GM21423 (cell line): ENCODE results near the gene NTRK3.

Experiments
- ATAC-seq: cut with Tn5 transposase; IDR thresholded peaks from one replicate; pipeline ENCODE4 v1.9.1; 2021; ENCODE audit warnings: mild to moderate bottlenecking, moderate library complexity; ENCODE audit not compliant: unreplicated experiment

The NTRK3 gene

DNA sequence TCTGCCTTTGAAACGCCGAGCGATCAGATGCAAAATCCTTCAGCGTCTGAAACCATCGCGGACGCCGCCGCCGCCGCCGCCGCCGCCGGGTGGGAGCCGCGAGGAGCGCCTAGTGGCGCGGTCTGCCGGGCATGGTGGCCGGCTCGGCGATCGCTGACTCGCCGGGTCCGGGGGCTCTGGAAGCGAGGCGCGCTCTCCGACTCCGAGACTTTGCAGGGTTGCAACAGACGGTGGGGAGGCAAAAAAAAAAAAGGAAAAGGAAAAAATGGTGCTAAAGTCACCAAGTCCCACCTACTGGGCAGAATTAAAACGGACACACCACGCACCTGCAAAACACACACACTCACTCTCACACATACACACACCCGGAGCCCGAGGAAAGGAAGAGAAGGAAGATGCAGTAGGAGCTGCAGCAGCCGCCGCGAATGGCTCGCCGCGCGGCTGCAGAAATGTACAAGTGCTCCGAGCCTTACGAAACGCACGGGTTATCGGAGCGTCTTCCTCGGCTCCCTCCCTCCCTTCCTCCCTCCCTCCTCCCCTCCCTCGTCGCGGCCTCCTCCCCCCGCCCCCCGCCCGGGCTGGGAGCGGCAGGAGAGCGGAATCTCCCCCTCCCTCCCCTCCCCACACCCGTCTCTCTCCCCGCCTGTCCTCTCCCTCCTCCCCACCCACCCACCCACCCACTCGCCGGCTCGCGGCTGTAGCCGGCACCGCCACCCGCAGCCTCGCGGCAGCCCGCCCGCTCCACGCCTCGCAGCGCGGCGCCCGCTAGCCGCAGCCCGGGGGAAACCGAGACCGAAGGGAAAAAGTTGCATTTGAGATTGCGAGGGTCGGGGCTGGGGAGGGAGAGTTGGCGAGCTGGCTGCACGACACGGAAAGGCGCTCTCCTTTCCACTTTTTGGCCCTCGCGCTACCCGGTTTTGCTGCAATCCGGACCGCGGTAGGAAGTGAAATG is at the start of gene NTRK3:
TSS of gene NTRK3 (minus strand) at position 461 of the 952 bp plus-strand sequence. CDS start 586 bp downstream, outside the sequence.
- ATAC-seq: no peak

DNA sequence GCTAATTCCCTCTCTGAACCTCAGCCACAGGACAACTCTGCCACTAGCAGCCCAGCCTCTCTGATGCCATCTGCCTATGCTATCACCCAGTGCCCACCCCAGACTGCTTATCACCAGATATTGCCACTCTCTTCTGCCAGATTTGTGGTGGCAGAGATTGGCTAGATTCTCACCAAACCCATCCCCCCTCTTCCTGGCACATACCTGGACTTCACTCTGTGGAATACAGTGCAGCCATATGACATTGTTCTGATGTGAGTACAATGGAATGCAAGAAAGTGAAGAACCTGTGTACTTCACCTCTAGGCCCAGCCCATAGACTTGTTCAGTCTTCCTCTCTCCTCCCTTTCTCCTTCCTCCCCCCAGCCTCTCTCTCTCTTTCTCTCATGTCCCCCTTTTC is 46.9 kb upstream of the NTRK3 start:
- no peak for ATAC-seq

DNA sequence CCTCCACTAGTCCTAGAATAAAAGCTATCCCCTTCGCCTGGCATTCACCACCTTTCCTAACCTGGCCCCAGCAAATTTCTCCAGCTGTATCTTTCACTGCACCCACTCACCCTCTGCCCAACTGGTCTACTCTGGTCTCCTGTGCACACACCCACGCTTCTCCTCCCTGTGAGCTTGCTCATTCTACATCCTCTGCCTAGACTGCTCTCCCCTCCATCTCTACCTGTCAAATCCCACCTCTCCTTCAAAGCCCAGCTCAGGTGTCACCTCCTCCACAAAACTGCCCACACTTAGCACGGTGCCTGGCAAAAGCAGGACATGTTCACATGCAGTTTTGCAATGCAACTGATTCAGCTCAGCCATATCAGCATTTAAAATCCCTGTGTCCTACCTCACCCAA is 45.8 kb upstream of the NTRK3 start:
- ATAC-seq: no peak

DNA sequence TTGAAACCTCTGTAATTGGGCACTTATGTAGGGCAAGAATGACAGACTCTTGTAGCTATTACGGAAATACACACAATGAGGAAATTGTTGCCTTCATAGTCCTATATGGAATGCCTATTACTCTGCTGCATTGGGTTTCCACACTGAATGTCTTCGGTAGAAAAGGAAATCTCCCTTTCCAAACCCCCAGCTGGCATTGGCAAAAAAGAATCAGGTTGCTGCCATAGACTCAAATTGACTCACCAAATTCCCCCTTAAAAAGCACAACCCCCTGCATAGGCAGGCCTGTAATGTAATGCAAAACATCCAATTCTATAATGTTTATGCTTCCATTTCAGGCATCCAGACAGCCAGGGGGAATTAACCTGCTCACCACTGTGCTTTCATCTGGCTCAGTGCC is 44.8 kb upstream of the NTRK3 start:
- no peak for ATAC-seq

DNA sequence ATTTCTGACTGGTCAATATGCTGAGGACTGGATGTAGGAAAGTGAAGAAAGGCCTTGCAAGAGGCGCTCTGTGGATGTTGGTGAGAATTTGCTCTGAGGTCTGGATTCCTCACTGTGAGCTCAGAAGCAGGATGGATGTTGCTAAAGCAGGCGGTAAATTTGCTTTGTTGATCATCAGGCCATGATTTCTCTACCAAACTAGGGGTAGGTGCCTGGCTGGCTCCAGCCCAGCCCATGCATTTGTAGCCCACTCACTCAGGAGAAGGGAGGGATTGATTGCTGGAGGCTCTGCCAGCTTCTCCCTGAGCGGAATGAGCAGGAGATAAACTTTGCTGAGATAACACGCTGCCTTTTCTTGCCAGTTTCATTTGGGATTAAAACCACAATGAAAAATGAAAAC is 44.3 kb upstream of the NTRK3 start:
- ATAC-seq: no peak

DNA sequence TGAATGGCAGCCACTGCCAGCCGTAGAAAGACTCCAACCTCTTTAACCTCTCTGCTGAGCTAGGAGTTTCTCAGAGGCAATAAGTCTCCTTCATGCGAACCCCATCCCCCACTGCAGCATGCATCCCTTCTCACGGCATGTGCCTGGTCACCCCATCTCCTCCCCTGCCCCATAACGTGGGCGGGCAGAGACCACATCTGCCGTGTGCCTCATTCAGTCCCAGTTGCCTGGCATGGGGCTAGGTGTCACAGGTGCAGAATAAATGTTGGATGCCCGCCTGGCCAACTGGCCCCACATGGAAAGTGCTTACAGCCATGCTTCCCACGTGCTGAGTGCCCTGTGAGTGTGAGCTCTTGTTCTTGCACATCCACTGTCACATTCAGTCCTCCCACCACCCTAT is 43.5 kb upstream of the NTRK3 start:
- ATAC-seq: no peak

DNA sequence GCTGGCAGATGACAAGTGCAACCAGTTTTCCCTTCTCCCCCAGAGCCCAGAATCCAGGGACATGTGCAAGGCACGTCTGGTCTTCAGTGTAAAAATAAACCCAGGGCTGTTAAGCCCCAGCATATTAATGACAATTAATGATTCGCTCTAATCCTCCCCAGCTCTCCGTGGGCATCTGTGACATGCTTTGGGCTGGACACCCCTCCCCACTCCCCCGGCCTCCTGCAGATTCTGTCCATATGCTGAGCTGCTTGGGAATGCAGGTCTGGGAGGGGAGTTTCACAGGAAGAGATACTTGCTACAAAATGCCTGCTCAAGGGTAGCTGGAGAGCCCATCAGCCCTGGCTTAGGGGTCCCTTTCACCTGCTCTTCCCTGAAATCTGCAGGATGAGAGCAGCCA is 43.0 kb upstream of the NTRK3 start:
- ATAC-seq: no peak

DNA sequence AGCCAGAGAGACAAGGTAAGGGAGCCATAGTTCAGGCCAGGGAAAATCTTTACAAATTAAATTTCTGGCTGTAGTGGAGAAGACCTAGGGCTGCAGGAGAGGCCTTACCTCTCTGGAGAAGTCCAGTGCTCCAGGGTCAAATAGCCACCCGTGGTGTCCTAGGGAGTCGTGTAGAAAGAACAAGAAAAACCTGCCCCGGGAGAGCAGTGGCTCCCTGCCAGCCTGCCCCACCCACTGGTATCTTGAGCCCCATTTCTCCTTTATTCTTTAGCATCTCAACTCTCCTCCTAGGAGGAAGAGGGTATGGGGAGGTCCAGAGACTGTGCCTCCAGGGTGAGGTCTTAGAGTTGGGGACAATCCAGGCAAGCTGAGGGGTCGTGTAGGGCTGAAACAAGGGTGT is 32.1 kb upstream of the NTRK3 start:
- ATAC-seq: no peak

DNA sequence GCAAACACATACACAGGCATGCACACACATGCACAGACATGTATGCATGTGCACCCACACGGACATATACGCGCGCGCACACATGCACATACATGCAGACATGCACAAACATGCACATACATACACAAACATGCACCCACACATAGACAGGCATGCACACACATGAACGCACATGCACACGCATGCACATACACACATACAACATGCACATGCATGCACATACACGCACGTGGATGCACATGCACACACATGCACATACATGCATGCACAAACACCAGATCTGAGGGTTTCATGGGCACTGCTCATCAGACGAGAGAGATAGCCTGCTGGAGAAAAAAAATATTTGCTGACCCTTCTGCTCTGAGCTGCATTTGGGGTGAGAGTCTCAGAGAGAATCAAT is 31.7 kb upstream of the NTRK3 start:
- no peak for ATAC-seq

DNA sequence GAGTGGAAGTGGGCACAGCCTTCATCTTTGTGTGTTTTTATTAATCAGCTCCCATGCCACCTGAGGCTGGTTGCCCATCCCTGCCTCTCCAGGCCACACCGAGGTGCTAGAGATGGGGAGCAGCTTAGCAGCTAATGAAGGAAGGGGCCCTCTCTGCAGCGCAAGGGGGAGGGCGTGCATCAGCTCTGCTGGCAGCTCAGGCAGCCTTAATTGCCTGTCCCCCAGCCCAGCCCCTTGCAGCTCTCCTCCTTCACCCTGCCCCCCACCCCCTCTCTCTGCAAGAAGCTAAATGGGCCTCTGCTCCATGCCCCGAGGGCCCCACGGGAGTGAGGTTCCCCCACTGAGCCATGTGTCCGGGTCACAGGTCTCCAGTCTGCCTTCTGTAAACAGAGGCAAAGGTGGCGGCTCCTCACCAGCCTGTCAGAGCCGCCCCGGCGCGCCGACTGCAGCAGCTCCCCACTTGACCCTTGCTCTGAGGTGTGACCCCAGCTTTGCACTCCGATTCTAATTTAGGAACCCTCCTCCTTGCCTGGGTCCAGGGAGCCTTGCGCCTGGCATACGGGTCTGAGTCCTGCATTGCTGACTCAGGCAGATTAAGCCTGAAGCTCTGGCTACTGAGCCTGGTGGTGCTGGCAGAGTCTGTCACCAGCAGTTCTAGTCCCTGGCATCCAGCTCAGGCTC is 27.9 kb upstream of the NTRK3 start:
- ATAC-seq: no peak

DNA sequence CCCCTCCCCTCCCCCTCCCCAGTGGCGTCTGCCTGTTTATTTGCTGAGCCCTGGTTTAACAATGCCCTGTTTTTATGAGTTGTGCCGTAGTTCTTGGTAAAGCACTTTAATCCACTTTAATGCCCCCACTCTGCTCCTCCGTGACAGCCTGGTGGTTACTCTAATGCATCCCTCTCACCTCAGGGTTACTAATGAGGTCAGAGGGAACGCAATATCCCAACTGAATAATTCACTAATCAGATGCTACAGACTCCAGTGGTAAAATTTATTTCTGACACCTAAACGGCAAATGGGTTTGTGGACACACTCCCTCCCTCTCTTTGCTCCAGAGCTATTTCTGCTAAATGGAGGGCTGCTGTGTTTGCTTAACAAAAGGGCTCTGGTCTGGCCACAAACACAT is 26.1 kb upstream of the NTRK3 start:
- no peak for ATAC-seq

DNA sequence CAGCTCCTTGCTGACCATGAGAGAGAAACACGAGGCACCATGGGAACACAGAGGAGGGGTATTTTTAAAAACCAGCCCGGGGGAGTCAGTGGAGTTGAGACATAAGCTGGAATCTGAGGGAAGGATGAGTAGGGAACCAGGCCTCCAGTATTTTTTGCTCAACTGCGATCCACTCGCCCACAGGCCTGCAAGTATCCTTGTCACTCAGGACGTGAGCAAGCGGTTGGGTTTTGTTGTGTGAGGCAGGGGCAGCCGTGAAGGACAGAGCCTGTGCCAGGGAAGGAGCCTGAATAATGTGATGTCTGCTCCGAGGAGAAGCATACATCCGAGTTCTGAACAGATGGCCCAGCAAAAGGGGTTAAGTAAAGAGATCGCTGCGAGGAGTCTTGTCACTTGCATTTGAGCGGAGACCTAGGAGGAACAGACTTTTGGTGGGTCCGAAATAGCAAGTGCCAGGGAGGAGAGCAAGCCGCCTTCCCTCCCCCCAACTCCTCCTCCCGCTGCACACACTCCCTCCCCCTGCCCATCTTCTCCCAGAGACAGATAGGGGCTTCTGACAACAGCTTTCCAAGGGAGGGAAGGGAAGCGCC is 20.4 kb upstream of the NTRK3 start:
- no peak for ATAC-seq

DNA sequence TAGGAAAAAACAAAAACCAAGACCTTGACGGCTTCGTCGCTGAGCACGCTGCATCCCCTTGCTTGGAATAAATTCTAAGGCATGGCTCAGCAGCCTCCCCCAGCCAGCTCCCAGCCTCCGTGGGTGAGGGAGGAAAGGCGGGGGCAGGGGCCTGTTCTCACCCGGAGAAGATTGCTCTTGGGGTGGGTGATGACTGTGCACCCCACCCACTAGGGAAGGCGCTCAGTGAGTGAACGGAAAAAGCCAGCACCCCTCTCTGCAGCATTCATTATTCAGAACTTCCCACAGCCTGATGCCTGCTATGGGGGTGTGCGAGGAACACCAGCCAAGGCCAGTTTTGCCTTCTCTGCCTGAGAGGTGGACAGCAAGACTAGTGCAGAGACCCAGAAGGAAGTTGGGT is 19.3 kb upstream of the NTRK3 start:
- no peak for ATAC-seq

DNA sequence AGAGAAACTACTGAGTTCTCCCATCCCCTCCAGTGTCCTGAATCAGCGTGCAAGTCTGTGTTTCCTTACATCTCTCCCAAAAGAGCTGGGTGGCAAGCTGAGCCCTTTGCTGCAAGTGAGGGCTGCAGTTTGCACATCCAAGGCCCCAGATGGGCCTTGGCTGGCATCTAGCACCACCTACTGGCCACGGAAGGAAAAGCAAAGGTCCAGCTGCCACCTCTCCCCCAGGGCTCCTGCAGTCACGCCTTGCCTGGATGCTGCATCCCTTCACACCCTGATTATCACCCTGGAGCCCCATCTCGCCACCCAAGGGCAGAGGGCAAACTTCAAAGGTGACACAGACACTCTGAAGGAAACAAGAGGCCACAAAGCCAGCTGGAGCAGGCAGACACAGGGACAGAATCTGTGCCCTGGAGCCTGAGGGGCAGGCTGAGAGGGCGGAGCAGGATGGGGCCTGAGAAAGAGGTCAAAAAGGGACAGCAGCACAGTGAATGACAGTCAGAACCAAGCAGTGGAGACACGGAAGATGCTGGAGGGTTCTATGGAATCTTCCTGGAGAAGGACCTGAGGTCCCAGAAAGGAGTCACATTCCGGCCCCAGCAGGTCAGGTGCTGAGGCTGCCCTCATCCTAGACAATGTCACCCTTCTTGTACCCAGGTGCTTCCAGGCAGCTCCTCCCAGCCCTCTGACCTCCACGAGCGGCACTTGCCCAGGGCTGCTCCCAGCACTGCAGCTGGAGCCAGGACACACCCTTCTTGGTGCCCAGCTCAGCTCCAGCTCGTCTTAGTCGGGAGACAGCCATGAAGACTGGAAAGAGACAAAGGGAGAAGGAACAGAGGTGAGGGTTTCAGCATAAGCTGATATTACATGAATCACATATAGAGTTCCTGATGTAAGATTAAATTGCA is 18.3 kb upstream of the NTRK3 start:
- peak; percentile 73 for ATAC-seq

DNA sequence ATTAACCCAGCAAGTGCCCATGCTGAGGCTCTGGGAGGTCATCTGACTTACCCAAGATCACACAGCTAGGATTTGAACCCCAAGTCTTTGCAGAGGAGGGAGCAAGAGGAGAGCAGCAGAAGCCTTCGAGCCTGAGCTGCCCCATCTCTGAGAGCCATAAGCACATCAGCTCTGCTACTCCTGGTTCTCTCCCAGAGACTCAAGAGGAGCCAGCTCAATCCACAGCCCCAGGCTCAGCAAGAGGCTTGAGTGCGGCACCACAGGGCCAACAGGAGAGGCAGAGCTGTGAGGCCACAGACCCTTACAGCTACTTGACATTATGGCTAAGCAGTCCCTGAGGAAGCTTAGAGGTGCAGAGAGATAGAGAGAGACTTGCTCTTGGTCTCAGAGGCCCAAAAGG is 15.9 kb upstream of the NTRK3 start:
- no peak for ATAC-seq

DNA sequence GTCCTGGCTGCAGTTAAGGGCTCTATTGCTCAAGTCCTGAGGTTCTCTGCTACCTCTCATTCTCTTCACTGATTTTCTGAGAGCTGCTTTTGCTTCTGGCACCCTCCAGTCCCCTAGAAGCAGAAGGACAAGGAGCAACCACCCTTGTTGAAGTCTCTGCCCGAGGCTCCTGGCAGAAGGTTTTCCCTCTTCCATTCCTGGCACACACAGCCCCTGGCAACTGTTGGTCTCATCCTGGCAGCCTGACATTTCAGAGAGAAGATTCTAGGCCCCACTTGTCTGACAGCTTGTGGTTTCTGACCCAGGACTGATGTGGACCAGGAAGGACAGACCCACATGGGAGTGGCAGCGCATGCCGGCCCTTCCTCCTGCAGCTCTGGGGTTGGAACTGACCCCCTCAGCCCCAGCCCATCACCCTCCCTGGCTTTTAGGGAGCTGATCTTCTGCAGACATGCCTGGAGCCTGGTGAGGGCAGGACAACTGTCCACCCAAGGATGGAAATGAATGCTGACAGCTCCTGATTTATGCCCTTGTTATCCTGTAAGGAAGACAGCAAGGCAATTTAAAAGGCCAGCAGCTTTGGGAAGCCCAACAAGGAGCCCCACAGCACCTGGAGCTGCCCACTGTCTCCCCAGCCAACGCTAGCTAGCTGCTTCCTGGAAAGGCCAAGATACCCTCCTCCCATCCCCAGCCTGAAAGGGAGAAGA is 13.0 kb upstream of the NTRK3 start:
- no peak for ATAC-seq

DNA sequence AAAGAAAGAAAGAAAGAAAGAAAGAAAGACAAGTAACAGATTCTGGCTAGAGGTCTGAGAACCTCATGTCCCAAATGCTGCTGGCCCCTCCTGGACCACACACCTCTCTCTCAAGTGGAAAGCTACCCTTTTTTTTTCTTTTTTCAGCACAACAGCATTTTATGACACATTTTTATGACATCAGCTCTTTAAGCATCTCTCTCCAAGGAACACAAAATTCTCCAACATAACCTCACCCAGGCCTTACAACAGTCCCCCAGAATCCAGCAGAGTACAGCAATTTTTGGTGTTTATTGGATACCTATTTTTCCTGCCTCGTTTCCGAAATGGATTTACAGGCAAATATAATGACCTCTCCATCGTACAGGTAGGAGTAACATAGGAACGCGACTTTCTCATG is 11.2 kb upstream of the NTRK3 start:
- ATAC-seq: no peak

DNA sequence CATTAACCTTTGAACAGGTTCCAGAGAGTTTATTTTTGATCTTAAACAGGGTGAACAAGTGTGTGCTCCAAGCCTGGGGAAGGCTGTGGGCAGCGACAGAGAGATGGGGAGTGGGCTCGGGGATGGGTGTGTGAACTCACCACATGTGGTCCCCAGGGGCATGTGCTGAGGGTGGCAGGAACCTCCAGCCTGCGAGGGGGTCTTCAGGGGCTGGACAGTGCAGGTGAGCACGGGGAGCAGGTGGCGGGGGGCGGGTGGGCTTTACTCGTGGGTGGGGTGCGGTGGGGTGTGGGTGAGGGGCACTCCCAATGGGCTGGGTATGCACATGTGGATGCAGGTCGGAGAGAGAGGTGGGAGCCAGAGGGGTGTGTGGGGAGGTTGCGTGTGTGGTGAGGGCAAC is 9.6 kb upstream of the NTRK3 start:
- no peak for ATAC-seq

DNA sequence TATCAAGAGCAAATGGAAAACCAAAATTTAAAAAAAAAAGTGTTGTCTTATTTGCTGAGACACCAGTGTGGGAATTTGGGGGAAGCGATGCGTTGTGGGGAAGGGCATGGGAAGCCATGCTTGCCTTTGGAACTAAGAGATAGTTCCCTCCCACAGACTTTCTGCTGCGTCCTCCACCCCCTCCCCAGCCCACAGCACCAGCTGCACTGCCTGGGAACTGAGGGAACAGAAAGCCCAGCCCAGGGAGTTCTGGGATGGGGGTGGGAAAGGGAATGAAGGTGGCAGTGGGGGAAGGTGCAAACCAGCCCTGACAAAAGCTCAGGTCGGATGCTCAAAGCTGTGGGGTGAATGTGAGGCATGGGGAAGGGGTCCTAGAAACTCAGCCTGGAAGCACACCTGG is 8.1 kb upstream of the NTRK3 start:
- no peak for ATAC-seq

DNA sequence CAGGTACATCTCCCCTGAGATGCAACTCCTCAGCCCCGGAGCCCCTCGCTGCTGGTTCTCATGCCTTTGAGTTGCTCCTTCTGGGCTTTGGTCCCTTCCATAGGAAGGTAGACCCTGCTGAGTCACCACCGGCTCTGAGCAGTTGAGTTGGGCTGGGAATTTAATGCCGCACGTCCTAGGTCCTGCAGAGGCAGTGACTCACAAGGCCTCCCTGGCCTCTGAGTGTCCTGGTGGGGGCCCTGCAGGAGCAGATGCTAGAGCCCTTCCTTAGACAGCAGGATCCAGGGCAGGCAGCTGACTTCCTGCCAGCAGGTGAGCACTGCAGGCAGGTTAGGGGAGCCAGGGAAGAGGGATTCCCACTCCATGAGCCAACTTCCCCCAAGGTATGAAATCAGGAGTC is 5.5 kb upstream of the NTRK3 start:
- no peak for ATAC-seq
